Hepatocyte (in vitro differentiated cells): ENCODE results near the gene OSGEP. TPM values are rescaled to one million over a fixed set of nuclear protein-coding genes. Genes with fewer than 3 reads are reported as not detected.

Experiments used
- DNase-seq: peaks from one replicate; pipeline ENCODE4 v3.0.0-alpha.2; 2016; ENCODE audit warnings: low spot score
- H2AFZ ChIP-seq: fragments of 200-600 bp; sonication (generic); 2 replicates; pipeline ENCODE4 v1.6.0; 2016; ENCODE audit warnings: antibody characterized with exemption, mild to moderate bottlenecking
- H3K27ac ChIP-seq: fragments of 200-600 bp; sonication (generic); 2 replicates; pipeline ENCODE4 v1.5.1; 2016; ENCODE audit warnings: mild to moderate bottlenecking
- H3K27me3 ChIP-seq: fragments of 200-600 bp; sonication (generic); 2 replicates; pipeline ENCODE4 v1.6.1; 2016
- H3K36me3 ChIP-seq: fragments of 200-600 bp; sonication (generic); replicated peaks from 2 replicates; pipeline ENCODE4 v1.5.1; 2016; ENCODE audit warnings: low read depth; ENCODE audit not compliant: insufficient read depth
- H3K4me1 ChIP-seq: fragments of 200-600 bp; sonication (generic); 2 replicates; pipeline ENCODE4 v1.5.1; 2016; ENCODE audit warnings: mild to moderate bottlenecking, moderate library complexity; ENCODE audit not compliant: insufficient read depth
- H3K4me2 ChIP-seq: fragments of 200-600 bp; sonication (generic); 2 replicates; pipeline ENCODE4 v1.6.0; 2016
- H3K4me3 ChIP-seq: fragments of 200-600 bp; sonication (generic); 2 replicates; pipeline ENCODE4 v1.5.1; 2016; ENCODE audit warnings: mild to moderate bottlenecking
- H3K79me2 ChIP-seq: fragments of 200-600 bp; sonication (generic); 2 replicates; pipeline ENCODE4 v1.6.0; 2017; ENCODE audit warnings: mild to moderate bottlenecking
- H3K9me2 ChIP-seq: fragments of 200-600 bp; sonication (generic); replicated peaks from 2 replicates; pipeline ENCODE4 v1.6.0; 2017; ENCODE audit warnings: mild to moderate bottlenecking; ENCODE audit not compliant: insufficient read depth
- H3K9me3 ChIP-seq: fragments of 200-600 bp; sonication (generic); 2 replicates; pipeline ENCODE4 v1.5.1; 2016; ENCODE audit warnings: low read depth, mild to moderate bottlenecking
- H4K20me1 ChIP-seq: fragments of 200-600 bp; sonication (generic); 2 replicates; pipeline ENCODE4 v1.6.0; 2016; ENCODE audit warnings: mild to moderate bottlenecking; ENCODE audit not compliant: insufficient read depth, poor library complexity, severe bottlenecking
- EZH2 ChIP-seq: fragments of 200-600 bp; sonication (generic); IDR thresholded peaks from 2 replicates; pipeline ENCODE4 v1.6.1; 2016; ENCODE audit warnings: antibody characterized with exemption, mild to moderate bottlenecking, borderline replicate concordance
- EZH2phosphoT487 ChIP-seq: fragments of 200-600 bp; sonication (generic); IDR thresholded peaks from one replicate; pipeline ENCODE4 v1.6.1; 2018; ENCODE audit warnings: antibody characterized with exemption, mild to moderate bottlenecking, low read depth, moderate library complexity; ENCODE audit not compliant: unreplicated experiment, severe bottlenecking
- WGBS: methylation state at CpG from one replicate; pipeline ENCODE4 v1.1.6; 2016; ENCODE audit warnings: low lambda C conversion rate; ENCODE audit errors: missing lambda C conversion rate; 5-methylcytosine and 5-hydroxymethylcytosine counted together
- polyA plus RNA-seq: library from polyadenylated mRNA; unstranded; fragments of >200 nt; fragmentation: Nextera tagmentation; extraction: Ambion mirVana; gene quantifications from 2 replicates; pipeline ENCODE4 v1.2.1, GENCODE V29; 2016
- total RNA-seq: library from RNA; depleted of rRNA; stranded (reverse); fragments of >200 nt; gene quantifications from 2 replicates; pipeline ENCODE4 v1.2.3, GENCODE V29; 2014
- TF ChIP-seq, protein P1 (sequence below): fragments of 200-600 bp; sonication (generic); IDR thresholded peaks from 2 replicates; pipeline ENCODE4 v1.5.1; 2016; ENCODE audit warnings: antibody characterized with exemption, mild to moderate bottlenecking; ENCODE audit not compliant: poor library complexity

The OSGEP gene
- total and polyA plus RNA-seq, 2 experiments from 2014 or later = 36.2 to 60.1 TPM

DNA sequence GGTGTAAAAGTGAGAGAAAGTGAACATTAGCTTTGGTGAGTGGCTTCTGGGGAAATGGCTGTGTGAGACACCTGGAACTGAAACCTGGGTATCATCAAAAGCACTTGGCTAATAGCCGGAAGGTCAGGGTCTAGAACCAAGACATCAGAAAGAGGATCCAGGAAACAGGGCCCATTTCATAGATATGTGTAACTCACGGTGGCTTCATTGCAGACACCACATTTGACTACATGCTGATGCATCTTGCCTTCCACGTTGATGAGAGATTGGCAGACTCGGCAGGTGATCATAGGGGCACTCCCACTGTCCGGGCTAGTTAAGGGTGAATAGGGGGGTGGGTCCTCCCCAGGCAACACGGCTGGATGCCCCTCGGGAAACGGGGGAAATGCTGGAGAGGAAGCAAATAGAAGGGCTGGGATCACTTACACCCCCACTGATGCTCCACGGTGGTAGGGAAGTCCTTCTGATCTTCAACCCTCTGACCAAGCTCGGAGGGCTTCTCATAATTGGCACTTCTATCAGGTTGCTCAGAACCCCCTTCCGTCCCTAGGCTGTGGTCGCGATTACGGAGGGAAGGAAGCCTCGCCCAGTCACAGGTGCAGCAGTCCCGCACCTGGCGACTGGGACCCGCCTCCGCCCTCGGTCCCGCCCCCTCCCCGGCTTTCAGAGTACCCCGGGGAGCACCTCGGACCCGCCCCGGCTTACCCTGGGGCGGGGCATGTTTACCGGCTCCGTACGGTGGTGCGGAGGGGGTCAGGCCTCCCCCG lies 6.0 kb upstream of the OSGEP start:
- WGBS = 12% methylated on average over 21 of the region's 32 CpGs
- H3K9me2 ChIP-seq = no peaks in the 10 kb centered on the region
- no peaks in the 10 kb centered on the region for H3K36me3 ChIP-seq
- H3K9me3 ChIP-seq = no peaks in the 10 kb centered on the region
- TF ChIP-seq EZH2 = no peak
- TF ChIP-seq, protein P1, sequence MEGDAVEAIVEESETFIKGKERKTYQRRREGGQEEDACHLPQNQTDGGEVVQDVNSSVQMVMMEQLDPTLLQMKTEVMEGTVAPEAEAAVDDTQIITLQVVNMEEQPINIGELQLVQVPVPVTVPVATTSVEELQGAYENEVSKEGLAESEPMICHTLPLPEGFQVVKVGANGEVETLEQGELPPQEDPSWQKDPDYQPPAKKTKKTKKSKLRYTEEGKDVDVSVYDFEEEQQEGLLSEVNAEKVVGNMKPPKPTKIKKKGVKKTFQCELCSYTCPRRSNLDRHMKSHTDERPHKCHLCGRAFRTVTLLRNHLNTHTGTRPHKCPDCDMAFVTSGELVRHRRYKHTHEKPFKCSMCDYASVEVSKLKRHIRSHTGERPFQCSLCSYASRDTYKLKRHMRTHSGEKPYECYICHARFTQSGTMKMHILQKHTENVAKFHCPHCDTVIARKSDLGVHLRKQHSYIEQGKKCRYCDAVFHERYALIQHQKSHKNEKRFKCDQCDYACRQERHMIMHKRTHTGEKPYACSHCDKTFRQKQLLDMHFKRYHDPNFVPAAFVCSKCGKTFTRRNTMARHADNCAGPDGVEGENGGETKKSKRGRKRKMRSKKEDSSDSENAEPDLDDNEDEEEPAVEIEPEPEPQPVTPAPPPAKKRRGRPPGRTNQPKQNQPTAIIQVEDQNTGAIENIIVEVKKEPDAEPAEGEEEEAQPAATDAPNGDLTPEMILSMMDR = no peak
- TF ChIP-seq EZH2phosphoT487 = no peak
- peak; percentile 81 for DNase-seq
- peak overlapping the region; percentile 94 for H3K27ac ChIP-seq
- no peak overlapping the region for H2AFZ ChIP-seq
- peaks cover 51% of the 10 kb centered on the region for H3K79me2 ChIP-seq
- H4K20me1 ChIP-seq = peaks cover 4% of the 10 kb centered on the region
- H3K4me2 ChIP-seq = peak overlapping the region; percentile 95
- peak overlapping the region; percentile 37 for H3K4me3 ChIP-seq
- no peaks in the 10 kb centered on the region for H3K27me3 ChIP-seq
- peaks cover 24% of the 10 kb centered on the region for H3K4me1 ChIP-seq

DNA sequence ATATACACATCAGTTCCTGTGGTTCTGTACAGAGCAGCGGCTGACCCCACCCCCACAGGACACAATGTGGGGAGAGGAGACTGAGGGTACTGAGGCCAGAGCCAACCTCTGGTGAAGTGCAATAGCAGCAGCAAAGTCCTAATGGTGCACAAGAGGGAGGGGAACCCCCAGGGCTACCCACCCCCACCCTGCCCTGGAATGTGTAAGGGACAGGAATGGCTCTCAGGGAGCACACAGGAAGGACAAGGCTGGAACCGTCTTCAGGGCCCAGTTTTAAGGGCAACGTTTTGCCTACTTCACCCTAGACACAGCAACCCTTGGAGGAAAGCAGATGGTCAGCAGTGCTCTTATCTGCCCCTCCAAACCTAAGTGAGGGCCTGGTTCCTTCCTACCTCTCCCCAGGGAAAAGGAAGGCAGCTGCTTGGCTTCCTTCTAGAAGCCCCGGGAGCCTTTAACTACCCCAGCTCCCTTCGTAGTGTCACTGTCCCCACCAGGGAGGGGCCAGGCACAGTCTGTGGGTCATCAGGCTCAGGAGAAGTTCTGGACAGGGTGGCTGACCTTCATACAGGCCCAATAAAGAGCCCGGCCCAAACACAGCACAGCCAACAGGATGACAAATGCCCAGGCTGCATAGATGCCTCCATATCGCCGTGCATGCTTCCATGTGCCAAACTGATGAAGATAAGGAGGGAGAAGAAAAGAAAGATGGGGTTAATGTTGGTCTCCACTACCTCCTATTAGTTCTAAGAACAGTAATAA lies 3.6 kb upstream of the OSGEP start:
- H3K9me2 ChIP-seq = no peaks in the 10 kb centered on the region
- no peak overlapping the region for H2AFZ ChIP-seq
- no peaks in the 10 kb centered on the region for H3K9me3 ChIP-seq
- no peaks in the 10 kb centered on the region for H3K27me3 ChIP-seq
- DNase-seq = no peak
- peaks cover 4% of the 10 kb centered on the region for H4K20me1 ChIP-seq
- WGBS = 88% methylated on average over 8 of the region's 8 CpGs
- no peaks in the 10 kb centered on the region for H3K36me3 ChIP-seq
- H3K79me2 ChIP-seq = peaks cover 61% of the 10 kb centered on the region
- H3K4me3 ChIP-seq = no peak overlapping the region
- peaks cover 31% of the 10 kb centered on the region for H3K4me1 ChIP-seq
- TF ChIP-seq EZH2phosphoT487 = no peak
- TF ChIP-seq, protein P1 = no peak
- TF ChIP-seq EZH2 = no peak
- no peak overlapping the region for H3K4me2 ChIP-seq
- H3K27ac ChIP-seq = no peak overlapping the region

DNA sequence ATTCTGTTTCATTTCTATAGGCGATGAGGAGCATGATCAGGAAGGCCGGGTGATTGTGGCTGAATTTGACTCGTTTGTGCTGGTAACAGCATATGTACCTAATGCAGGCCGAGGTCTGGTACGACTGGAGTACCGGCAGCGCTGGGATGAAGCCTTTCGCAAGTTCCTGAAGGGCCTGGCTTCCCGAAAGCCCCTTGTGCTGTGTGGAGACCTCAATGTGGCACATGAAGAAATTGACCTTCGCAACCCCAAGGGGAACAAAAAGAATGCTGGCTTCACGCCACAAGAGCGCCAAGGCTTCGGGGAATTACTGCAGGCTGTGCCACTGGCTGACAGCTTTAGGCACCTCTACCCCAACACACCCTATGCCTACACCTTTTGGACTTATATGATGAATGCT lies 2.4 kb upstream of the OSGEP start:
- peaks cover 66% of the 10 kb centered on the region for H3K79me2 ChIP-seq
- peaks cover 26% of the 10 kb centered on the region for H3K4me1 ChIP-seq
- H3K36me3 ChIP-seq = no peaks in the 10 kb centered on the region
- no peaks in the 10 kb centered on the region for H3K9me3 ChIP-seq
- TF ChIP-seq EZH2phosphoT487 (no peak), EZH2 (no peak)
- TF ChIP-seq, protein P1 = no peak
- H3K27ac ChIP-seq = peak overlapping the region; percentile 96
- no peak for DNase-seq
- no peak overlapping the region for H3K4me3 ChIP-seq
- no peaks in the 10 kb centered on the region for H3K27me3 ChIP-seq
- peaks cover 4% of the 10 kb centered on the region for H4K20me1 ChIP-seq
- no peaks in the 10 kb centered on the region for H3K9me2 ChIP-seq
- WGBS = 92% methylated on average over 13 of the region's 13 CpGs
- peak overlapping the region; percentile 92 for H3K4me2 ChIP-seq
- no peak overlapping the region for H2AFZ ChIP-seq
